ENCODE measurements around the gene SERPINB8. TPM values are rescaled to one million over a fixed set of nuclear protein-coding genes. Genes with fewer than 3 reads are reported as not detected.

Gene SERPINB8
- polyA plus RNA-seq, 1 donor (not counting 4 experiments of a cell fraction or from before 2014, with no cell fraction given), result 48.9 TPM

DNA sequence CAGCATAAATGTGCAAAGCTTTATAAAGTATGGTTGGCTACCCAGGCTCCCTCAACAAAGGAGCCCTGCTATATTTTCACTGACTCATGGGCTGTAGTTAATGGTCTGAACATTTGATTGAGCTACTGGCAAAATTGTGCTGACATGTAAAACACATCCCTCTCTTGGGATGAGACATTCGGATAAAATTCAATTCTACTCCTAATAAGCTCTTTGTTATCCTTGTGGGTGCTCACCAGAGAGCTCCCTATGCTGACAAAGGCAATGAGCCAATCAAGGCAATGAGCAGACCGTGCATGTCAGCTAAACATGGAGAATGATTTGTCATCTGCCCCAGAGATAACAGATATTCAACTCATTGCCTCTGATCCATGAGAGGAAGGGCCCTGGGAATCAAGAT lies 27.7 kb downstream of the SERPINB8 start:
- DNase-seq (ENCODE audit: low read depth, low spot score), result peak; percentile 53

DNA sequence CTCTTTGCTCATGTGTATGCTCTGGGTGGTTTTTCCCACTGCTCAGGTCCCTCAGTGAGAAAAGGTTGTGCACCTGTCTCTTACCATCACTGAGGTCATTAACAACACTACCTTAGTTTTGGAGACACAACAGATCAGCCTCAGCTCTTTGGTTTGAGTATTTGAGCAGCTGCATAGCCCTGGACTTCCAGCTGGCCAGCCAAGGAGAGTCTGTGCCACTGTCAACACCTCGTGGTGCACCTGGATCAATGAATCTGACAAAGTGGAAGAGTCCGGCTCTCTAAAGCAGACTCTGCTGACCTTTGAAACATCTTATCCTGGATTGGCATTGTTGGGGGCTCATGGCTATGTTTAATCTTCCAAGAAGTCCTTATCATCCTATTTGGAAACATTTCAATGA lies 30.0 kb downstream of the SERPINB8 start:
- no peak for DNase-seq (ENCODE audit: low read depth, low spot score)
- peaks cover 19% of the 10 kb centered on the region for H3K4me1 ChIP-seq (ENCODE audit: control insufficient read depth, extremely low read depth, insufficient read depth, low read length)
- H3K36me3 ChIP-seq (ENCODE audit: control insufficient read depth in 2 of 2, extremely low read depth in 1 of 2, insufficient read depth in 2 of 2, low read length in 2 of 2), result no peaks in the 10 kb centered on the region
- H3K9me3 ChIP-seq (ENCODE audit: control insufficient read depth, low read depth, low read length), result peaks cover 4% of the 10 kb centered on the region
- H2AFZ ChIP-seq (ENCODE audit: control insufficient read depth, low read length), result no peak overlapping the region
- no peak overlapping the region for H3K9ac ChIP-seq (ENCODE audit: control insufficient read depth, extremely low read depth, insufficient read depth, low read length)
- TF ChIP-seq EZH2 (IDR thresholded peaks at IDR 0.05; ENCODE audit: low read length), result no peak
- TF ChIP-seq, protein P1, sequence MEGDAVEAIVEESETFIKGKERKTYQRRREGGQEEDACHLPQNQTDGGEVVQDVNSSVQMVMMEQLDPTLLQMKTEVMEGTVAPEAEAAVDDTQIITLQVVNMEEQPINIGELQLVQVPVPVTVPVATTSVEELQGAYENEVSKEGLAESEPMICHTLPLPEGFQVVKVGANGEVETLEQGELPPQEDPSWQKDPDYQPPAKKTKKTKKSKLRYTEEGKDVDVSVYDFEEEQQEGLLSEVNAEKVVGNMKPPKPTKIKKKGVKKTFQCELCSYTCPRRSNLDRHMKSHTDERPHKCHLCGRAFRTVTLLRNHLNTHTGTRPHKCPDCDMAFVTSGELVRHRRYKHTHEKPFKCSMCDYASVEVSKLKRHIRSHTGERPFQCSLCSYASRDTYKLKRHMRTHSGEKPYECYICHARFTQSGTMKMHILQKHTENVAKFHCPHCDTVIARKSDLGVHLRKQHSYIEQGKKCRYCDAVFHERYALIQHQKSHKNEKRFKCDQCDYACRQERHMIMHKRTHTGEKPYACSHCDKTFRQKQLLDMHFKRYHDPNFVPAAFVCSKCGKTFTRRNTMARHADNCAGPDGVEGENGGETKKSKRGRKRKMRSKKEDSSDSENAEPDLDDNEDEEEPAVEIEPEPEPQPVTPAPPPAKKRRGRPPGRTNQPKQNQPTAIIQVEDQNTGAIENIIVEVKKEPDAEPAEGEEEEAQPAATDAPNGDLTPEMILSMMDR (optimal IDR thresholded peaks at IDR 0.05 in 1 of 3, IDR thresholded peaks at IDR 0.05 in 1 of 3, conservative IDR thresholded peaks at IDR 0.05 in 1 of 3; ENCODE audit: extremely low read depth in 1 of 3, insufficient read depth in 2 of 3, low read length in 3 of 3), result no peak
- H3K4me2 ChIP-seq (ENCODE audit: control insufficient read depth, extremely low read depth, insufficient read depth, low read depth, low read length), result no peak overlapping the region
- no peak overlapping the region for H3K27ac ChIP-seq (ENCODE audit: control insufficient read depth, insufficient read depth, low read length)
- H3K27me3 ChIP-seq (ENCODE audit: control insufficient read depth, extremely low read depth, insufficient read depth, low read length), result no peaks in the 10 kb centered on the region
- no peak for FAIRE-seq
- no peaks in the 10 kb centered on the region for H3K9me1 ChIP-seq (ENCODE audit: control insufficient read depth, extremely low read depth, insufficient read depth, low read length)
- H3K4me3 ChIP-seq (ENCODE audit: control insufficient read depth in 2 of 3, extremely low read depth in 1 of 3, insufficient read depth in 2 of 3, low read depth in 1 of 3, low read length in 3 of 3), result no peak overlapping the region
- dilution Hi-C loops (cut with MboI; ENCODE audit: extremely low pct_ligation_motif_present, low sequenced_read_pairs), result no loop called here
- H3K79me2 ChIP-seq (ENCODE audit: control insufficient read depth, insufficient read depth, low read length), result no peaks in the 10 kb centered on the region
- H4K20me1 ChIP-seq (ENCODE audit: control insufficient read depth, extremely low read depth, insufficient read depth, low read length), result no peaks in the 10 kb centered on the region

More for the DNA sequence above, 27.7 kb downstream of the SERPINB8 start:
- peaks cover 4% of the 10 kb centered on the region for H3K9me3 ChIP-seq (ENCODE audit: control insufficient read depth, low read depth, low read length)
- FAIRE-seq, result peak; percentile 75
- peak overlapping the region in 1 of 3 experiments; percentile 25 for H3K4me3 ChIP-seq (ENCODE audit: control insufficient read depth in 2 of 3, extremely low read depth in 1 of 3, insufficient read depth in 2 of 3, low read depth in 1 of 3, low read length in 3 of 3)
- dilution Hi-C loops (cut with MboI; ENCODE audit: extremely low pct_ligation_motif_present, low sequenced_read_pairs), result no loop called here
- peak overlapping the region; percentile 82 for H3K27ac ChIP-seq (ENCODE audit: control insufficient read depth, insufficient read depth, low read length)
- H3K36me3 ChIP-seq (ENCODE audit: control insufficient read depth in 2 of 2, extremely low read depth in 1 of 2, insufficient read depth in 2 of 2, low read length in 2 of 2), result no peaks in the 10 kb centered on the region
- H3K27me3 ChIP-seq (ENCODE audit: control insufficient read depth, extremely low read depth, insufficient read depth, low read length), result no peaks in the 10 kb centered on the region
- no peaks in the 10 kb centered on the region for H4K20me1 ChIP-seq (ENCODE audit: control insufficient read depth, extremely low read depth, insufficient read depth, low read length)
- peak overlapping the region; percentile 55 for H3K9ac ChIP-seq (ENCODE audit: control insufficient read depth, extremely low read depth, insufficient read depth, low read length)
- H3K4me2 ChIP-seq (ENCODE audit: control insufficient read depth, extremely low read depth, insufficient read depth, low read depth, low read length), result peak overlapping the region; percentile 49
- no peaks in the 10 kb centered on the region for H3K79me2 ChIP-seq (ENCODE audit: control insufficient read depth, insufficient read depth, low read length)
- H2AFZ ChIP-seq (ENCODE audit: control insufficient read depth, low read length), result no peak overlapping the region
- TF ChIP-seq EZH2 (IDR thresholded peaks at IDR 0.05; ENCODE audit: low read length), result no peak
- TF ChIP-seq, protein P1 (optimal IDR thresholded peaks at IDR 0.05 in 1 of 3, IDR thresholded peaks at IDR 0.05 in 1 of 3, conservative IDR thresholded peaks at IDR 0.05 in 1 of 3; ENCODE audit: extremely low read depth in 1 of 3, insufficient read depth in 2 of 3, low read length in 3 of 3), result no peak
- H3K9me1 ChIP-seq (ENCODE audit: control insufficient read depth, extremely low read depth, insufficient read depth, low read length), result no peaks in the 10 kb centered on the region
- peaks cover 21% of the 10 kb centered on the region for H3K4me1 ChIP-seq (ENCODE audit: control insufficient read depth, extremely low read depth, insufficient read depth, low read length)
